Tibial artery (tissue), 4 donors: ENCODE data around the gene TCOF1.

Experiments
- DNase-seq, 2 donors: peaks; one replicate each; pipeline ENCODE4 v3.0.0-alpha.2; 2019
- H3K27ac ChIP-seq, 2 donors: fragments of 200-600 bp; sonication (generic) in 1 of 2; 1 replicate in 1 of 2; 2 replicates in 1 of 2; pipeline ENCODE4 v1.5.1; 2018 to 2019; ENCODE audit warnings: mild to moderate bottlenecking in 1 of 2
- H3K27me3 ChIP-seq, 2 donors: fragments of 200-600 bp; sonication (generic) in 1 of 2; one replicate each; pipeline versions ENCODE4 v1.5.1 to v1.6.0; 2016 to 2019
- H3K36me3 ChIP-seq, 3 donors: fragments of 200-600 bp; sonication (generic) in 2 of 3; one replicate each; pipeline ENCODE4 v1.5.1; 2016 to 2019; ENCODE audit warnings: mild to moderate bottlenecking in 2 of 3
- H3K4me1 ChIP-seq, 4 donors: fragments of 200-600 bp; sonication (generic) in 2 of 4; 1 replicate in 3 of 4; 2 replicates in 1 of 4; pipeline ENCODE4 v1.5.1; 2016 to 2019
- H3K4me3 ChIP-seq, 2 donors: fragments of 200-600 bp; sonication (generic) in 1 of 2; 1 replicate in 1 of 2; 2 replicates in 1 of 2; pipeline ENCODE4 v1.5.1; 2018 to 2019; ENCODE audit warnings: mild to moderate bottlenecking in 2 of 2
- H3K9me3 ChIP-seq, 3 donors: fragments of 200-600 bp; sonication (generic) in 1 of 3; one replicate each; pipeline ENCODE4 v1.5.1; 2016 to 2019
- CTCF ChIP-seq, 2 experiments: fragments of 200-600 bp in 1 of 2; fragments of 450-650 bp in 1 of 2; IDR thresholded peaks; one replicate each; pipeline ENCODE4 v1.5.1; 2017 to 2019; ENCODE audit warnings: antibody characterized with exemption in 2 of 2, mild to moderate bottlenecking in 1 of 2, moderate library complexity in 1 of 2
- intact Hi-C: fragments of 100-400 bp; cut with DNase I; formaldehyde crosslinking; loops from one replicate; pipeline ENCODE4 v1.15.0; 2023; ENCODE audit warnings: low total_unique reads

The TCOF1 gene

DNA sequence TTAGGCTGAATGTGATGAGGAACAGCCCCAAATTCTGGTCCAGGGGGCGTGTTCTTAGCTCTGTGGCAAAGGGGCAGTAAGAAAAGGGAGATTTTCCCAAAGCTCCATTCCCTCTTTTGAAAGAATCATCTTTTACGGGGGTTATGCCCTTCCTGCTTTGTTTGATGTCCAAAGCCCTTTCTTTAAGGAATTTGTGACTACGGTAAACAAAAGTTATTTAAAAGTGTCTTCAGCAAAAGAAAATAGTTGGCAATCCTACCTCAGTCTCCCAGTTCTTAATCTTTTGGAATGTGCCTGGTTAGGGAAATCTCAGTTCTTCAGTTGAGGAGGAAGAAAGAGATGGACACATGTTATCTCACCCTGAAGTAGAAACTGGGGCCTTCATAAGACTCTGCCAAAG is 30.4 kb upstream of the TCOF1 start:
- DNase-seq, result no peak
- Histone ChIP-seq H3K27me3 (no peaks in the 10 kb centered on the region), H3K9me3 (no peaks in the 10 kb centered on the region), H3K4me3 (no peak overlapping the region), H3K27ac (no peak overlapping the region), H3K36me3 (no peaks in the 10 kb centered on the region), H3K4me1 (no peaks in the 10 kb centered on the region)
- TF ChIP-seq CTCF (IDR thresholded peaks at IDR 0.05), result no peak
- intact Hi-C loops, result no loop called here

DNA sequence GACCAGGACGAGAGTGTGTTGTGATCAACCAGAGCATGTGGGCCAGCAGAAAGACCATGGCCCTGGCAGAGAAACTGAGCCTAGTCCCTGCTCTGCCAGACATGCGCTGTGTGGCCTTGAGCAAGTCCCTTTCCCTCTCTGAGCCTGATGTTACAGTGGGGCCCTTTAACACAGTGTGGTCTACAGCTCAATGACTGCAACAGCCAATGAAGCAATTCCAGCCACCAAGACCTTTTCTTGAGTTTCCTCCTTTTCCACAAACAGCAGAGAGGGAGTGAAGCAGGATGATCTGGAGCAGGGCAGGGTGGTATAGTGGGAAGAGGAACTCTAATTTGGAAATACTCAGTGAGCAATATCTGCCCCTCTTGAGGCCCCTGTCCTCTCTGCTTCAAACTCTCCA is 29.0 kb upstream of the TCOF1 start:
- TF ChIP-seq CTCF (IDR thresholded peaks at IDR 0.05), result no peak
- Histone ChIP-seq H3K27me3 (no peaks in the 10 kb centered on the region), H3K4me1 (no peaks in the 10 kb centered on the region), H3K27ac (no peak overlapping the region), H3K9me3 (no peaks in the 10 kb centered on the region), H3K4me3 (no peak overlapping the region), H3K36me3 (no peaks in the 10 kb centered on the region)
- DNase-seq, result no peak
- intact Hi-C loops, result no loop called here

DNA sequence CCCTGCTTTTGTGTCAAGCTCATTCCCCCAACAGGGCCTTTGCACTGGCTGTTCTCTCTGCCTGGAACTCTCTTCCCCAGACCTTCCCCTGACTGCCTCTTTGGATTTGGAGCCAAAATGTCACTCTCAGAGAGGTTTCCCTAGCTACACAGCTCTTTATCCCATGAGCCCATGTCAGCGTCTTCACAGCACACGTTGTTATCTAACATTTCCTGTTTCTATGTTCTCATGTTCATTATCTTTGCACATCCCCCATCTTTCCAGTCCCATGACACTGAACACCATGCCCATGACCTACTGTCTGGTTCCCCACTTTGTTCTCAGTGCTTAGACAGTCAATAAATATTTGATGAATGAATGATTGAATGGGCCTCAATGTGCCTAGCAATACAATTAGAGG is 28.5 kb upstream of the TCOF1 start:
- intact Hi-C loops, result no loop called here
- TF ChIP-seq CTCF (IDR thresholded peaks at IDR 0.05), result no peak
- H3K4me1 ChIP-seq, result no peaks in the 10 kb centered on the region

GRCh38 chr5:150329881-150330876 is 27.3 kb upstream of the TCOF1 start:
- no peak overlapping the region for H3K27ac ChIP-seq
- H3K4me3 ChIP-seq, result no peak overlapping the region
- DNase-seq, result peak in 1 of 2 donors; percentile 41
- no peaks in the 10 kb centered on the region for H3K27me3 ChIP-seq
- intact Hi-C loops, result no loop called here
- TF ChIP-seq CTCF (IDR thresholded peaks at IDR 0.05), result no peak
- no peaks in the 10 kb centered on the region for H3K4me1 ChIP-seq
- H3K9me3 ChIP-seq, result no peaks in the 10 kb centered on the region
- no peaks in the 10 kb centered on the region for H3K36me3 ChIP-seq

More for the DNA sequence above, 28.5 kb upstream of the TCOF1 start:
- H3K4me3 ChIP-seq, result no peak overlapping the region
- no peaks in the 10 kb centered on the region for H3K36me3 ChIP-seq
- no peaks in the 10 kb centered on the region for H3K9me3 ChIP-seq
- H3K27ac ChIP-seq, result no peak overlapping the region
- H3K27me3 ChIP-seq, result no peaks in the 10 kb centered on the region
- DNase-seq, result no peak

DNA sequence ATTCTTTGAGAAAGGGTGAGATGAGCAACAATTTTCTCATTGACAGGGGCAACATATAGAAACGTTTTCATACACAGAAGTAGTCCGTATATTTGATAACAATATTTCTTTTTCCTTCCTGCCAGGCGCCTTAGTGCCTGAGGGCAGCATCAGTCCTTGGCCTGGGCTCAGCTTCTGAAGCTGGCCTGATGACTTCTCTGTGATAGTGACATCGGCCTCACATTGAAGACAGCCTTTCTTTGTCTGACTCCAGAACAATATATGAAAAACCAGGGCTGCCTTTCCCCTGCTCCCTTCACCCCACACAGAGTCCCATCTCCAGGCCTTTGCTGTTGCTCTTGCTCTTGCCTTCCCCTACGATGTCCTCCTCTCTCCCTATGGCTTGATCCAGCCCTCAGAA is 24.1 kb upstream of the TCOF1 start:
- Histone ChIP-seq H3K27me3 (no peaks in the 10 kb centered on the region), H3K27ac (no peak overlapping the region), H3K9me3 (no peaks in the 10 kb centered on the region), H3K4me3 (no peak overlapping the region), H3K36me3 (no peaks in the 10 kb centered on the region), H3K4me1 (no peaks in the 10 kb centered on the region)
- no peak for TF ChIP-seq CTCF (IDR thresholded peaks at IDR 0.05)
- intact Hi-C loops, result no loop called here
- DNase-seq, result no peak
